ENCODE data around the gene TAF3. TPM values are rescaled to one million over a fixed set of nuclear protein-coding genes. Genes with fewer than 3 reads are reported as not detected.
"Not testable (repeated sequence)": the region's sequence is repeated elsewhere in the genome, so short reads cannot be mapped to it uniquely, and the experiment has no call there.

The TAF3 gene
- 10 to 100 TPM in 1 of 6 donors, 1 to 10 TPM in 5; 6.3 to 17.3 (median 9.5) TPM for polyA plus RNA-seq (ENCODE audit: low read depth in 6 of 6)

DNA sequence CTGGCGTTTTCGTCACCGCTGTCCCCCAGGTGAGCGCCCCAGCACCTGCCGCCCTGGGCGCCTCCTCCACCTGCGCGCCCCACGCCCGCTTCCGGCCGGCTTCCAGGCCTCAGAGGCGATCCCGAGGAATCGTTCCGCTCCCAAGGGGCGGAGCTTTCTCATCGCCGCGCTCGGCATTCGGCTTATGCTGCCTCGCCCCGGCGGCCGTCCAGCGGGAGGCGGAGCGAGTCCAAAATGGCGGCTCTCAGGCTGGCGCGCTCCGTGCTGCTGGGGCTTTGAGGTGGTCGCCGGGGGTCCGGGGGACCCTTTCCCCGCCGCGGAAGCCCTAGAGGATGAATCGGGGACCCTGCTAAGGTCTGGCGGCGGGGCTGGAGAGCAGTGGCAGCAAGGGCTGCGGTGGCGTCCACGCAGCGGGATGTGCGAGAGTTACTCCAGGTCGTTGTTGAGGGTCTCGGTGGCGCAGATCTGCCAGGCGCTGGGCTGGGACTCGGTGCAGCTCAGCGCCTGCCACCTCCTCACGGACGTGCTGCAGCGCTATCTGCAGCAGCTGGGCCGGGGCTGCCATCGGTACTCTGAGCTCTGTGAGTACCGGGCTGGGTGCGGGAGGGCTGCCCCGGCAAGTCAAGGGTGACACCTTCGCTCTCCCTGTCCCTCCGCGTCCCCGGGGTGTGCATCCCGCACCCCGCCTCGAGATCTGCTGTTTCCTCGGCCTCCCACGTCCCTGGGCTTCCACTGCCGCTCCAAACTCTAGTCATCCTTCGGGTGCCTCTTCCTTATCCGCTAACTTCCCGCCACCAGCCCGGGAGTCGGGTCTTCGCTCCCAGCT is at the start of gene TAF3:
TAF3 (plus strand) TSS at position 211 of the 826 bp plus-strand sequence; CDS start at position 416, 205 bp downstream.
- peaks cover 0 to 8% of the 10 kb centered on the region in 2 donors for H3K36me3 Mint-ChIP-seq
- H3K27ac Mint-ChIP-seq = peak within 1 kb of the TSS; percentile 82 to 97 (median 93)
- H3K27me3 Mint-ChIP-seq = peaks cover 6 to 9% (median 7%) of the 10 kb centered on the region in 3 donors
- peak; percentile 86 to 88 for ATAC-seq (ENCODE audit: low read depth in 2 of 2)
- peaks cover 0 to 3% (median 0%) of the 10 kb centered on the region in 7 donors for H3K9me3 Mint-ChIP-seq
- peak; percentile 88 for DNase-seq
- H3K4me3 Mint-ChIP-seq = peak within 1 kb of the TSS; percentile 93 to 100 (median 98)
- peaks cover 27 to 35% (median 29%) of the 10 kb centered on the region in 3 donors for H3K4me1 Mint-ChIP-seq

GRCh38 chr10:7773845-7774801 is 44.2 kb upstream of the TAF3 start:
- peaks cover 12 to 16% (median 15%) of the 10 kb centered on the region in 3 donors for H3K4me1 Mint-ChIP-seq
- H3K36me3 Mint-ChIP-seq = peaks cover 42 to 55% of the 10 kb centered on the region in 2 donors
- H3K9me3 Mint-ChIP-seq = no peaks in the 10 kb centered on the region
- peak overlapping the region in 5 of 8 donors; percentile 2 to 58 (median 30) for H3K4me3 Mint-ChIP-seq
- no peaks in the 10 kb centered on the region for H3K27me3 Mint-ChIP-seq
- peak overlapping the region; percentile 36 to 89 (median 56) for H3K27ac Mint-ChIP-seq
- ATAC-seq (ENCODE audit: low read depth in 2 of 2) (peak in 1 of 2 donors; percentile 55), DNase-seq (no peak)

DNA sequence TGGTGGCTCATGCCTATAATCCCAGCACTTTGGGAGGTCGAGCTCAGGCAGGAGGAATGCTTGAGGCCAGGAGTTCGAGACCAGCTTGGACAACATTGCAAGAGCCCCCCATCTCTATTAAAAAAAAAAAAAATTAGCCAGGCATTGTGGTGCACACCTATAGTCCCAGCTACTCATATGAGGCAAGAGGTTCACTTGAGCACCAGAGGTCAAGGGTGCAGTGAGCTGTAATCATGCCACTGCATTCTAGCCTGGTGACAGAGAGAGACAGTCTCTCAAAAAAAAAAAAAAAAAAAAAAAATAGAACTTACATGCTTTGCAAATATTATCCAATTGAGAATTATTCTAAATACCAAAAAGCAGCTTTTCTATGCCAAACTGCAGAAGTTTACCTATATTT is 41.5 kb upstream of the TAF3 start:
- Mint-ChIP-seq H3K4me3 (no peak overlapping the region), H3K4me1 (peaks cover 15 to 18% (median 17%) of the 10 kb centered on the region in 3 donors), H3K36me3 (peaks cover 38 to 44% of the 10 kb centered on the region in 2 donors), H3K9me3 (no peaks in the 10 kb centered on the region), H3K27ac (no peak overlapping the region), H3K27me3 (no peaks in the 10 kb centered on the region)
- DNase-seq (no peak), ATAC-seq (ENCODE audit: low read depth in 2 of 2) (no peak)

DNA sequence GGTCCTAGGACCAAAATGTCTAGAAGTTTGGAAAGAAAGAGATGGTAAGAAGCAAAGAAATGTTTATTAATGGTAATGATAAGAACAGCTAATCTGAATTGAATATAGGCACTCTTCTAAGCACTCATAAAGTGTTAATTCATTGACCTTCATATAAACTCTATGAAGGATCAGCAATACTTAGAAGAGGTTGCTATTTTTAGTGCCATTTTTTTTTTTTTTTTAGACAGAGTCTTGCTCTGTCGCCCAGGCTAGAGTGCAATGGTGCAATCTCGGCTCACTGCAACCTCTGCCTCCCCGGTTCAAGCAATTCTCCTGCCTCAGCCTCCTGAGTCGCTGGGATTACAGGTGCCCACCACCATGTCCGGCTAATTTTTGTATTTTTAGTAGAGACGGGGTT is 36.1 kb upstream of the TAF3 start:
- peaks cover 13 to 26% (median 14%) of the 10 kb centered on the region in 3 donors for H3K4me1 Mint-ChIP-seq
- H3K9me3 Mint-ChIP-seq; H3K27me3 Mint-ChIP-seq; DNase-seq; H3K4me3 Mint-ChIP-seq; H3K27ac Mint-ChIP-seq; ATAC-seq (ENCODE audit: low read depth in 2 of 2): not testable (repeated sequence)
- H3K36me3 Mint-ChIP-seq = peaks cover 18 to 24% of the 10 kb centered on the region in 2 donors

DNA sequence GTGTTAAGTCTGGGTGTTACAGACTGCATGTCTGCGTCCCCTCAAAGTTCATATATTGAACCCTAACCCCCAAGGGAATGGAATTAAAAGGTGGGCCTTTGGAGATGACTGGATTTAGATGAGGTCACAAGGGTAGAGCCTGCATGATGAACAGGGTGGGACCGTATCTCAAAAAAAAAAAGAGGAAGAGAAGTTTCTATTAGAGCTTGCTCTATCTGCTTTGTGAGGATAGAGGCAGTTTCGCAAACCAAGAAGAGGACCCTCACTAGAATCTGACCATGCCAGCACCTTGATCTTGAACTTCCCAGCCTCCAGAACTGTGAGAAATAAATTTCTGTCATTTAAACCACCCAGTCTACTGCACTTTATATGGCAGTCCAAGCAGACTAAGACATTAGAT is 31.9 kb upstream of the TAF3 start:
- Mint-ChIP-seq H3K4me3 (no peak overlapping the region), H3K36me3 (peaks cover 0 to 4% of the 10 kb centered on the region in 2 donors)

GRCh38 chr10:7787150-7787856 is 31.0 kb upstream of the TAF3 start:
- DNase-seq (no peak), ATAC-seq (ENCODE audit: low read depth in 2 of 2) (no peak)
- no peaks in the 10 kb centered on the region for H3K9me3 Mint-ChIP-seq
- peaks cover 23 to 62% (median 33%) of the 10 kb centered on the region in 3 donors for H3K4me1 Mint-ChIP-seq
- H3K4me3 Mint-ChIP-seq = no peak overlapping the region
- H3K27me3 Mint-ChIP-seq = no peaks in the 10 kb centered on the region
- H3K27ac Mint-ChIP-seq = no peak overlapping the region
- peaks cover 0 to 4% of the 10 kb centered on the region in 2 donors for H3K36me3 Mint-ChIP-seq

More for the DNA sequence above, 31.9 kb upstream of the TAF3 start:
- no peak overlapping the region for H3K27ac Mint-ChIP-seq
- no peaks in the 10 kb centered on the region for H3K9me3 Mint-ChIP-seq
- H3K4me1 Mint-ChIP-seq = peaks cover 22 to 54% (median 26%) of the 10 kb centered on the region in 3 donors
- H3K27me3 Mint-ChIP-seq = no peaks in the 10 kb centered on the region
- no peak for ATAC-seq (ENCODE audit: low read depth in 2 of 2)
- DNase-seq = no peak

DNA sequence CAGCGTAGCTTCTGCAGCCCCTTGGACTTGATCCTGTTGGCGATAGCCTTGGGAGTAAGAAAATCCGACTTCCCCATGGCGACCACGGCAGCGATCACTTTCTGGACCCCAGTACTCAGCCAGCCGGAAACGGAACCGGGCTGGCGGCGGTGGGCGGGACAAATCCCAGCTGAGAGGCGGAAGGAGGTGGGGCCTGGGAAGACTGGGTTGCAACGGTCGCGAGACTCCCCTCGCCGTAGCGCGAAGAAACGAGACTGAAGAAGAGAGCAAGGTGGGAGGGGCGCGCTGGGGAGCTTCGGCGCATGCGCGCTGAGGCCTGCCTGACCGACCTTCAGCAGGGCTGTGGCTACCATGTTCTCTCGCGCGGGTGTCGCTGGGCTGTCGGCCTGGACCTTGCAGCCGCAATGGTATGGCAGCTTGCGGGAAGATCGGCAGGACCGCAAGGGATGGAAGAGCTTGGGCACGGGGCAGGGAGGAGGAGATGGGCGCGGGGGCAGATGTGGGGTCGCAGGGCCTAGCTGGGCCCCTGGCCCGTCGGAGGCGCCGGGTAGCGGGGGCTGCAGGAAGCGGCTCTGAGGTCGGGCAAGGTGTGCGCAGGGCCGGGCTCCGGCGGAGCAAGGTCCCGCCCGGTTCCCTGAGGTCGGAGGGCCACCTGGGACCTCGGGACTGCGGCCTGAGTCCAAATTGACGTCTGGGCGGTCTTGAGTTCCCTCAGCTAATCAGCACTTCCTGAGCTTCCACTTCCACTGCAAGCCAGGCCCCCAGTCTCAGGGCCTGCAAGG is 30.3 kb upstream of the TAF3 start, which contains the start of the genes ATP5F1C and KIN:
ATP5F1C (plus strand) TSS at position 321 of the 782 bp plus-strand sequence; CDS start at position 352, 31 bp downstream.
KIN (minus strand) TSS at position 137 of the 782 bp plus-strand sequence; CDS start at position 77, 60 bp downstream.
- Mint-ChIP-seq H3K4me3 (no peak within 1 kb of the TSS), H3K27me3 (no peaks in the 10 kb centered on the region), H3K27ac (peak within 1 kb of the TSS in 2 of 6 donors; percentile 87 to 88), H3K9me3 (no peaks in the 10 kb centered on the region), H3K36me3 (peaks cover 0 to 4% of the 10 kb centered on the region in 2 donors), H3K4me1 (peaks cover 27 to 69% (median 41%) of the 10 kb centered on the region in 3 donors)
- peak; percentile 97 for DNase-seq
- ATAC-seq (ENCODE audit: low read depth in 2 of 2) = peak; percentile 92 to 94

- H3K4me1 Mint-ChIP-seq = peaks cover 23 to 68% (median 43%) of the 10 kb centered on the region in 3 donors
- peak overlapping the region in 2 of 6 donors; percentile 87 to 88 for H3K27ac Mint-ChIP-seq
- H3K4me3 Mint-ChIP-seq = no peak overlapping the region
- no peaks in the 10 kb centered on the region for H3K9me3 Mint-ChIP-seq
- ATAC-seq (ENCODE audit: low read depth in 2 of 2) (no peak), DNase-seq (no peak)
- no peaks in the 10 kb centered on the region for H3K27me3 Mint-ChIP-seq
- H3K36me3 Mint-ChIP-seq = no peaks in the 10 kb centered on the region
These were observed 29.5 kb upstream of the TAF3 start for GRCh38 chr10:7788639-7789286.

GRCh38 chr10:7789390-7789789 is 28.9 kb upstream of the TAF3 start:
- H3K9me3 Mint-ChIP-seq = no peaks in the 10 kb centered on the region
- H3K27ac Mint-ChIP-seq = peak overlapping the region in 1 of 6 donors; percentile 87
- H3K4me1 Mint-ChIP-seq = peaks cover 27 to 68% (median 49%) of the 10 kb centered on the region in 3 donors
- DNase-seq (no peak), ATAC-seq (ENCODE audit: low read depth in 2 of 2) (no peak)
- no peaks in the 10 kb centered on the region for H3K27me3 Mint-ChIP-seq
- no peaks in the 10 kb centered on the region for H3K36me3 Mint-ChIP-seq
- H3K4me3 Mint-ChIP-seq = peak overlapping the region in 2 of 8 donors; percentile 67 to 73

GRCh38 chr10:7792541-7792940 is 25.8 kb upstream of the TAF3 start:
- H3K36me3 Mint-ChIP-seq = peaks cover 0 to 9% of the 10 kb centered on the region in 2 donors

GRCh38 chr10:7794251-7795026 is 23.9 kb upstream of the TAF3 start:
- no peak overlapping the region for H3K27ac Mint-ChIP-seq
- no peaks in the 10 kb centered on the region for H3K9me3 Mint-ChIP-seq
- peaks cover 33 to 54% (median 51%) of the 10 kb centered on the region in 3 donors for H3K4me1 Mint-ChIP-seq
- no peak for DNase-seq
- no peak for ATAC-seq (ENCODE audit: low read depth in 2 of 2)
- H3K4me3 Mint-ChIP-seq = no peak overlapping the region
- peaks cover 0 to 10% of the 10 kb centered on the region in 2 donors for H3K36me3 Mint-ChIP-seq
- no peaks in the 10 kb centered on the region for H3K27me3 Mint-ChIP-seq

More at GRCh38 chr10:7792541-7792940, 25.8 kb upstream of the TAF3 start:
- peak overlapping the region in 2 of 6 donors; percentile 4 to 14 for H3K27ac Mint-ChIP-seq
- H3K4me3 Mint-ChIP-seq = peak overlapping the region in 1 of 8 donors; percentile 8
- peaks cover 37 to 65% (median 57%) of the 10 kb centered on the region in 3 donors for H3K4me1 Mint-ChIP-seq
- DNase-seq = no peak
- no peaks in the 10 kb centered on the region for H3K27me3 Mint-ChIP-seq
- H3K9me3 Mint-ChIP-seq = no peaks in the 10 kb centered on the region
- no peak for ATAC-seq (ENCODE audit: low read depth in 2 of 2)

Measured in naive B cell (primary cell).